Raji (cell line): ENCODE measurements around the gene FSIP1.

Experiments
- POLR2A ChIP-seq: IDR thresholded peaks from 2 replicates; pipeline ENCODE4 v1.6.1; 2011; ENCODE audit warnings: low read depth, low read length, control low read depth; ENCODE audit not compliant: insufficient read depth

The FSIP1 gene

DNA sequence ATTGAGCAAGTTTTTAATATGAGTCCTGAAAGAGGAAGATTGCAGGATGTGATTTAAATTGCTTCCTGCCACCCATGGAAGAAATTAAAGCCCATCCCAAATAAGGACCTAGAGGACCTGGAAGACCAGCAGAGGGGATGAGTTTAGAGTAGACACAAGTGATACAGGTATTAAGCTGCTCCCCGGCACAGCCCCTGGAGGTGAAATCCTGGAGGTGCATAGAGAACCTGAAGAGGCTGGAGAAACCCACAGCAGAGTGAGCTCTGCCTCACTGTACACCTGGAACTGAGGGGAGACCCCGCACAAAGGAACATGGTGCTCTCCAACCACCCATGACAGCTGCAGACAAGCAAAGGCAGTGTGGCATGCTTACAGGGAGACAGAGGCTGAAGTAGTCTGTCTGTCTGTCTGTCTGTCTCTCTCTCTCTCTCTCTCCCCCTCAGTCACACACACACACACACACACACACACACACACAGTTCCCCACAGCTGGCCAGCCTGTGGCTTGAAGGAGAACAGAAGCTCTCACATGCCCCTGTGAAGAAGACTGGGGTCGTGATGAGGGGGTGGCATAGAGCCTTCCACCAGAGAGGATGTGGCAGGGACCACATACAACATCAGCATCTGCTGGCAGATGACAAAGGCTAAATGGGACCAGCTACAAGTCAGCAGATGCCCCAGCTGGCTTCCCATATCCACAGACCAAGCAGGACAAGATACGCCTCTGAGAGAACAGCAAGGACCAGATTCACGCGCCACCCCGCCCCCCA lies 38.1 kb downstream of the FSIP1 start:
- no peak for TF ChIP-seq POLR2A

DNA sequence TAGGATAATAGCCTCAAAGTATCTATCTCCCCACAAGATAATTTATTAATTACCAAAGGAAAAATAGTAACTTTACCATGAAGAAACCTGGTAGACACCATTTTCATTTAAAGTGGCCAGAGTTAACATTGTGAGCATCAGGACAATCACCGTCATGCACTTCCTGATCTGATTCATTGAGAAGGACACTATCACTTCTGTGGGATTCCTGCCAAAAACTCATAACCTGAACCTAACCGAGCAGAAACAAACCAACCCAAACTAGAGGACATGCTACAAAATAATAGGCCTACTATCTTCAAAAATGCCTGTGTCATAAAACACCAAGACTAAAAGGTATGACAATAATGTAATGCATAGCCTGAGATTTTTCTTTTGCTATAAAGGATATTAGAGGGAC lies 39.0 kb downstream of the FSIP1 start:
- TF ChIP-seq POLR2A, result no peak

DNA sequence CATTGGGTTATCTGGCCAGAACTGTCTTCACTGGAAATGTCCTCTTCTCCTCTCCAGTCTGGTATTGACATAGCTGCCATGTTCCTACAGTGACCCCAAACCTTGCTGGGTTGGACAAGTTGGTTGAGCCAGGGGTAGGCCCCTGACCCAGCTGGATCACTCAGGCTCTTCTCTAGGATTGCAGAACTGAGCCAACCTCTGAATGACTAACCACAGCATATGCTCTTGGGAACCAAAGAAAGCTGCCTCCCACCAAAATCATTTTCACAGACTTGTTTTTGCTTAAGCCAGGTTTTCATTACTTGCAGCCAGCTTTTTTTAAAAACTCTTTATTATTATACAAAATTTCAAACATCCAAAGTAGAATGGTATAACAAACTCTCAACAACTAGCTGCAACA lies 41.4 kb downstream of the FSIP1 start:
- TF ChIP-seq POLR2A, result no peak

DNA sequence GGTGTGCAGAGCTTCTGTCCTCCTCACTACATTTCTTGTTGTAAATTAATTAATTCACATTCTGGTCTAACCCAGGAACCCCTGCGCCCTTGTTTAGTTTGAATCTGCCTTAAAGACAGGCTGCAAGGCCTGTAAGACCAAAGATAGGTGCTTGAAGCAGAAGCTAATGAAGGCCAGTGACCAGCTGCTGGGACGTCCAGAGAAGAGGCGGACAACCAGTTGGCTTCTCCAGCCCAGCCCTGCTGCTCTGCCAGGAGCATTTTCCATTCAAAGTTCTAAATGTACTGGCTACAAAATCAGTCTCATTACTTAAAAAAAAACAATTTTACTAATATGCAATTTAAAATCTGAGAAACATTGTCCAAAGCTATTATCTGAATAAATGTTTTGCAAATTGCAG lies 43.6 kb downstream of the FSIP1 start:
- TF ChIP-seq POLR2A, result no peak

DNA sequence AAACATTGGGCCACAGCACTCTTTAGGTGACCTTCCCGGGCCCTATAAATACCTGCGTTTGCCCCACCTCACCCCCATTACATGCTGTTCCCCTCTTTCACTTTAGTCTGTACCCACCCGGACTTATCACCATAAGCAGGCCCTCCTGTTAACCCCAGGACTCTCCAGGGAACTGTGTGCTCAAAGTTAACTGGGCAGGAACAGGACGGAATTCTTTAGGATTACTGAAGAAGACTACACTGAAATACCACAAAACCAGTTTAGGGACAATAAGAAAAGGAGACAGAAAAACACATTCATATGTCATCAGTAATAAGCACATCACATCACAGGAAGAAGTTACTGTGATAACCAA lies 45.5 kb downstream of the FSIP1 start:
- no peak for TF ChIP-seq POLR2A

DNA sequence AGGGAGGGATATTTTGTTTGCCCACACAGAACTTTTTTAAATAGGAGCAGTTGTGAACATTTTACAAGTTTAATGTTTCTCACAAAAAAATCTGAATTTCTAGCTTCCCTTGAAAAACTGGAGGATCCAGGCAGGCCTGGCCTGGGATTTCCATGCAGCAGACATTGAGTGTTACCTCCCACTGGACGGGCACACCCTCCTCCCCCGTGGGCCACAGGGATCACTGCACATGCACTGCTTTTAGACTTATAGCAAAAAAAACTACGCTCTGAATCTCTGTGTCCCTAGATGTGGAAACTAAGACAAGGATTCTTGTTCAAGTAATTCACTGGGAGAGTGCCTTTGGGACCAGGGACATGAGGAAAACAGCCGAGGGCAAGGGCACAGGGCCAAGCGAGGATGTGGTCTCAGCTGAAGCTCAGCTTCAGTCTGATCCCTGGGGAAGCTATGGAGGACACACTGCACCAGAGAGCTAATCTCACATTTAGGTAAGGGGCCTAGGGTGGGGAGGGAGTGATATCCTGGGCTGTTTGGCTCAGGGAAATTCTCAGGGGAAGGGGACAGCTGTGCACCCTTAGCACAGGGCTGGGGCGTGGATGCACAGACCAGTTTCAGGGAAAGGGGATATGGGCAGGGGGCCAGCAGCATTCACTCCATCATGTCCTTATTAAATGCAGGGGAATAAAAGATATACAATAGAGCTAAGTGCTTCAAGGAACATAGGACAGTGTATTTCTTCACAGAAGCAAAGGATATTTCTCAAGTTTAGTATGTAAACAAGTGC lies 46.0 kb downstream of the FSIP1 start:
- TF ChIP-seq POLR2A, result no peak

DNA sequence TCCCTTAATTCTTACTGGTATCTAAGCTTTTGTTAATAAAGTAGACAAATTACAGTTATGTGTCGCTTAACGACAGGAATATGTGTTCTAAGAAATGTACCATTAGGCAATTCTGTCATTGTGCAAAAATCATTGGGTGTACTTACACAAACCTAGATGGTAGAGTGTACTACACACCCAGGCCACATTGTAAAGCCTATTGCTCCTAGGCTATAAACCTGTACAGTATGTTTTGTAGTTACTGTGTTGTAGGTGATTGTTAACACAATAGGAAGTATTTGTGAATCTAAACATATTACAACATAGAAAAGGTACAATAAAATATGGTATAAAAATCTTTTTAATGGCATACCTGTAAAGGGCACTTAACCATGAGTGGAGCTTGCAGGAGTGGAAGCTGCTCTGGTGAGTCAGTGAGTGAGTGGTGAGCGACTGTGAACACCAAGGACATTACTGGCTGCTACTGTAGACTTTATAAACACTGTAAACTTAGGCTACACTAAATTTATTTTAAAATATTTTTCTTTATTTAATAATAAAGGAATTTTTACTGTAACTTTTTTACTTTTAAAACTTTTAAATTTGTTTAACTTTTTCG lies 47.4 kb downstream of the FSIP1 start:
- no peak for TF ChIP-seq POLR2A

DNA sequence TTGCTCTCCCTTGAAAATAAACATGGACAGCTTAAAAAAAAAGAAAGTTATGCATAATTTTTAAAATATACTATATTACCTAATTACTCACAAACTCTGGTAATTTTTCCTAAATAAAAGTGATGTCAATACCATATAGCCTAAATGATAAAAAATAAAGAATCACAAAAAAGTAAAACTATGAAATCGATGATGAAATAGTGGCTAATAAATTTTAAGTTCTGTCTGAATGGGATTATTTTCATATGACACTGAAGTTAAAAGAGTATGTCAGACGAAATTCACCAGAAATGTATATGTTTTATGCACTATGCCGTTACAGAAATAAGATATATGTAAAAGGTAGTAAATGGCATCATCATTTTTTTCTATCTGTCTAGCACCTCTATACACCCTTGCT lies 51.4 kb downstream of the FSIP1 start:
- no peak for TF ChIP-seq POLR2A

DNA sequence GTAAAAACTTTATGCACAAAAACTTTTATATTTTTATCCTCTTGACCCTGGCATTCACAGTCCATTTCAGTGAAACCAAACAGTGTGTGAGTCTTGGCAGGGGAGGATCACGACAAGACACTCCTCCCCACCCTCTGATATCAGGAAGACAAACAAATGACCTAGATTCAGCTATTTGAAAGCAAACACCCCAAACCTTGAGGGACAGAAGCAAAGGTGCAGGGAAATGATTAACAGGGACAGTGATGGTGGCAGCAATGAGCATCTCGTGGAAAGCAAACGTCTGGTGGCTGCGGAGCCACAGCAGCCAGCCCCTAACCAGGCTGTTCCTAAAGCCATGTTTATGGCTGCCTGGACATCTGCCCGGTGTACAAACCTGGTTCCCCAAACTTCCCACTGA lies 52.1 kb downstream of the FSIP1 start:
- no peak for TF ChIP-seq POLR2A

DNA sequence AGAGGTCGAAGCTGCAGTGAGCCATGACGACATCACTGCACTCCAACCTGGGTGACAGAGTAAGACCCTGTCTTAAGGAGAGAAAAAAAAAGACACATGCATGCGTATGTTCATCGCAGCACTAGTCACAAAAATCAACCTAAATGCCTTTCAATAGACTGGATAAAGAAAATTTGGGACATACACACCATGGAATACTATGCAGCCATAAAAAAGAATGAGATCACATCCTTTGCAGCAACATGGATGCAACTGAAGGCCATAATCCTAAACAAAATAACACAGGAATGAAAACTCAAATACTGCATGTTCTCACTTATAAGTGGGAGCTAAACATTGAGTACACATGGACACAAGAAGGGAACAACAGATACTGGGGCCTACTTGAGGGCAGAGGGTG lies 53.1 kb downstream of the FSIP1 start:
- TF ChIP-seq POLR2A, result no peak

DNA sequence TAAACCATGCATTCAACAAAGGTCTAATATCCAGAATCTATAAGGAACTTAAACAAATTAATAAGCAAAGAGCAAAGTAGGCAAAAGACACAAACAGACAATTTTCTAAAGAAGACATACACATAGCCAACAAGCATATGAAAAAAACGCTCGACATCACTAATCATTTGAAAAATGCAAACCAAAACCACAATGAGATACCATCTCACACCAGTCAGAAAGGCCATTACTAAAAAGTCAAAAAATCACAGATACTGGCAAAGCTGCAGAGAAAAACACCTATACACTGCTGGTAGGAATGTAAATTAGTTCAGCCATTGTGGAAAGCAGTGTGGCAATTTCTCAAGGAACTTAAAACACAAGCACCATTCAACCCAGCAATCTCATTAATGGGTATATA lies 53.8 kb downstream of the FSIP1 start:
- TF ChIP-seq POLR2A, result no peak

DNA sequence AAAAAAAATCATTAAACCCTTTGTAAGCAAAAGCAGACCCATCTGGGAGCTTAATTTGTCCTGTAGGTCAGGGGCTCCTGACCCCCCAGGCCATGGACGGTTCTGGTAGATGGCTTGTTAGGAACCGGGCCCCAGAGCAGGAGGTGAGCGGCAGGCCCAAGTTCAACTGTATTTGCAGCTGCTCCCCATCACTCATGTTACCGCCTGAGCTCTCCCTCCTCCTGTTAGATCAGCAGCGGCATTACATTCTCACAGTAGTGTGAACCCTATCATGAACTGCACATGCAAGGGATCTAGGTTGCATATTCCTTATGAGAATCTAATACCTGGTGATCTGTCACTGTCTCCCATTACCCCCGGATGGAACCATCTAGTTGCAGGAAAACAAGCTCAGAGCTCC lies 60.7 kb downstream of the FSIP1 start:
- TF ChIP-seq POLR2A, result no peak

DNA sequence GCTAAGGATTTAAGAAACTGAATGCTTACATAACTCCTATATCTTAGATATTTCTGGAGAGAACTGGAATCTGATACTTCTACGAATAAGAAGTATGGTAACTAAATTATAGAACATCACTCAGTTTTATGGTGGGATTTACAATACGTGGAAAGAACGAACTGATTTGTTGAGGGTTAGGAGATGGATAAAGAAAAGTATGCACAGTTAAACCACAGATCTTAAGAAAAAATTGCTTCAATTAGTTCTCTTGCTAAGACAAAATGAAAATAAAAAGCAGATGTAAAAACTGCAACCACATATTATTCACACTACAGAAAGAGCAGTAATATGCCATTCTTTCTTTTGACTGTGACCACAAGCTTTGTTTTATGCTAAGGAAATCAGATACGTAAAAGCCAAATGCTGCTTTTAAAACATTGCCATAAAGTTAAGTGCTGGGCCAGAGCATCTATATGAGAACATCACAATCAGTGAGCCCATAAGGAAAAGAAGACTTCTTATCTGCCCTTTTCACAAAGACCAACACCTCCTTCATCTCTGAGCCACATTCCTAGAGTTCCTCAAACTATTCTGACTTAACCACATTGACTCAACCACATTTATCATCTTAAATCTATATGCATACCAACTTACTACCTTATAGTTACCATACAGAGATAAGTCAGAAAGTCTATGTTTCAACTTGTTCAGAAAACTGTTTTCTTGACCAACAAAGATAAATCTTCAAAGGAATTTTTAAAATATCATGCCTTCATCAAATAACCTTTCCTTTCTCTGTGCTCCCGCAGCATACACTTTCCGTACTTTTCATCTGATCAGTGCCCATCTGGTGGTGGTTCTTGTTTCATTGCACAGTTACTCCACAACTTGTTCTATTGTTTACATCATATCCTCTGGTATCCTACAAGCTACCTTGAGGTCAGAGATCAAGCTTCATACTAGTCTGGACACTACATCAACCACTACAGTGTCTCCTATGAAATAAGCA lies 61.7 kb downstream of the FSIP1 start:
- no peak for TF ChIP-seq POLR2A

DNA sequence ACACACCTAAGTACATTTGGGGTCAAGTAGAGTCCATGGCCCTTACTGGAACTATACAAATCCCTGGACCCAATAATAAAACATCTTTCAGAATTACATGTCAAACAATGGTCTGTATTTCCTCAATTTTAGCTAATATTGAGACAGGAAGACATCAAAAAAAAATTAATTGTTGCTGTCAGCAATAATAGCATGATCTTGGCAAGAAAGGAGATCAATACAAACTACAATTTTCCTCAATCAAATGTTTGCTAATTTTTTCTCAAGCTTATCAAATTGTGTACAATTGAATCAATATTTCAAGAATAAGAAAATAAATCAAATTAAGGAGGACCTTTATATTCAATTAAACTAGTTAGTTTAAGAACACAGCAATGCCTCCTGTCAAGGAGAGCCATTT lies 62.6 kb downstream of the FSIP1 start:
- no peak for TF ChIP-seq POLR2A

DNA sequence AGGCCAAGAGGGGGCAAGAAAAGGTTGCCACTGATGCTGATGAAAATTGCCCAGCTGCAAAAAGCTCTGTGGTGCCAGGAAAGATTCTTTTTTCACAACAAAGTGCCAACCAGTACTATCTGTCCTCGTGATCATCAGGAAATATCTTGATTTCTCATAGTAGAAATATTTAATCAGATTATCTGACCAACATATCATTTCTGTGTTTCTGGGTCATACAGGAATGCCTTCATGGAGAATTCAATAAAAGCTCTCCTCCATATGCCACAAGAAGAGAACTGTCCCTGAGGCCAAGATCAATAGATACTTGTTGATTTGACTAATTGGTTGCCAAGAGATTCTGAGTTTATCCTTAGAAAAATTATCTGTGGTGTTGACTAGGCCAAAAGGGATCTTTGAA lies 63.5 kb downstream of the FSIP1 start:
- no peak for TF ChIP-seq POLR2A
